Measurements from ENCODE around the gene ABHD17A.
A peak's percentile ranks its signal among the peaks of the same experiment; 100 is the strongest.

Gene ABHD17A

GRCh38 chr19:1851654-1852580 is 33.4 kb downstream of the ABHD17A start:
- Histone ChIP-seq H3K9me3 (ENCODE audit: control insufficient read depth, insufficient read depth, low read length) (no peaks in the 10 kb centered on the region), H3K36me3 (ENCODE audit: insufficient read depth, low read length) (no peaks in the 10 kb centered on the region), H3K4me1 (ENCODE audit: insufficient read depth, low read length) (peaks cover 12% of the 10 kb centered on the region; the same call in 1 of the 2 replicates), H3K9ac (ENCODE audit: low read depth, low read length) (peak overlapping the region; percentile 25; the same call in 1 of the 2 replicates)

GRCh38 chr19:1850809-1851653 is 34.3 kb downstream of the ABHD17A start:
- H3K4me1 ChIP-seq (ENCODE audit: insufficient read depth, low read length), result peaks cover 12% of the 10 kb centered on the region; the same call in 1 of the 2 replicates
- peak overlapping the region; percentile 25; the same call in 1 of the 2 replicates for H3K9ac ChIP-seq (ENCODE audit: low read depth, low read length)
- no peaks in the 10 kb centered on the region for H3K36me3 ChIP-seq (ENCODE audit: insufficient read depth, low read length)
- no peaks in the 10 kb centered on the region for H3K9me3 ChIP-seq (ENCODE audit: control insufficient read depth, insufficient read depth, low read length)

GRCh38 chr19:1849886-1850398 is 35.4 kb downstream of the ABHD17A start:
- no peaks in the 10 kb centered on the region for H3K36me3 ChIP-seq (ENCODE audit: insufficient read depth, low read length)
- peaks cover 10% of the 10 kb centered on the region; the same call in 1 of the 2 replicates for H3K4me1 ChIP-seq (ENCODE audit: insufficient read depth, low read length)
- H3K9me3 ChIP-seq (ENCODE audit: control insufficient read depth, insufficient read depth, low read length), result no peaks in the 10 kb centered on the region
- no peak overlapping the region for H3K9ac ChIP-seq (ENCODE audit: low read depth, low read length)

- peaks cover 10% of the 10 kb centered on the region; the same call in 1 of the 2 replicates for H3K4me1 ChIP-seq (ENCODE audit: insufficient read depth, low read length)
- H3K9ac ChIP-seq (ENCODE audit: low read depth, low read length), result peak overlapping the region; percentile 96; the same call in 1 of the 2 replicates
- no peaks in the 10 kb centered on the region for H3K9me3 ChIP-seq (ENCODE audit: control insufficient read depth, insufficient read depth, low read length)
- H3K36me3 ChIP-seq (ENCODE audit: insufficient read depth, low read length), result no peaks in the 10 kb centered on the region
Measured at GRCh38 chr19:1849132-1849474, 36.2 kb downstream of the ABHD17A start.

- no peaks in the 10 kb centered on the region for H3K36me3 ChIP-seq (ENCODE audit: insufficient read depth, low read length)
- H3K4me1 ChIP-seq (ENCODE audit: insufficient read depth, low read length), result peaks cover 8% of the 10 kb centered on the region; the same call in 1 of the 2 replicates
- peak within 1 kb of the TSS; percentile 96 for H3K9ac ChIP-seq (ENCODE audit: low read depth, low read length)
- no peaks in the 10 kb centered on the region for H3K9me3 ChIP-seq (ENCODE audit: control insufficient read depth, insufficient read depth, low read length)
Measured at GRCh38 chr19:1848399-1849131, 36.7 kb downstream of the ABHD17A start, which contains the start of gene REXO1. REXO1 (minus strand) TSS chr19:1848483; CDS start chr19:1848358, 125 bp downstream.

GRCh38 chr19:1847684-1848398 is 37.5 kb downstream of the ABHD17A start:
- peaks cover 3% of the 10 kb centered on the region; the same call in 1 of the 2 replicates for H3K4me1 ChIP-seq (ENCODE audit: insufficient read depth, low read length)
- H3K9me3 ChIP-seq (ENCODE audit: control insufficient read depth, insufficient read depth, low read length), result no peaks in the 10 kb centered on the region
- no peaks in the 10 kb centered on the region for H3K36me3 ChIP-seq (ENCODE audit: insufficient read depth, low read length)
- H3K9ac ChIP-seq (ENCODE audit: low read depth, low read length), result peak overlapping the region; percentile 96

GRCh38 chr19:1847348-1847683 is 38.0 kb downstream of the ABHD17A start:
- H3K36me3 ChIP-seq (ENCODE audit: insufficient read depth, low read length), result no peaks in the 10 kb centered on the region
- peak overlapping the region; percentile 96 for H3K9ac ChIP-seq (ENCODE audit: low read depth, low read length)
- no peaks in the 10 kb centered on the region for H3K9me3 ChIP-seq (ENCODE audit: control insufficient read depth, insufficient read depth, low read length)
- no peaks in the 10 kb centered on the region for H3K4me1 ChIP-seq (ENCODE audit: insufficient read depth, low read length)

GRCh38 chr19:1846517-1847204 is 38.6 kb downstream of the ABHD17A start:
- H3K9ac ChIP-seq (ENCODE audit: low read depth, low read length), result peak overlapping the region; percentile 96; the same call in 1 of the 2 replicates
- no peaks in the 10 kb centered on the region for H3K9me3 ChIP-seq (ENCODE audit: control insufficient read depth, insufficient read depth, low read length)
- H3K4me1 ChIP-seq (ENCODE audit: insufficient read depth, low read length), result no peaks in the 10 kb centered on the region
- no peaks in the 10 kb centered on the region for H3K36me3 ChIP-seq (ENCODE audit: insufficient read depth, low read length)

- H3K9ac ChIP-seq (ENCODE audit: low read depth, low read length), result no peak overlapping the region
- H3K4me1 ChIP-seq (ENCODE audit: insufficient read depth, low read length), result no peaks in the 10 kb centered on the region
Measured at GRCh38 chr19:1845642-1846041, 39.7 kb downstream of the ABHD17A start.

GRCh38 chr19:1845125-1845515 is 40.2 kb downstream of the ABHD17A start:
- H3K9ac ChIP-seq (ENCODE audit: low read depth, low read length), result no peak overlapping the region
- no peaks in the 10 kb centered on the region for H3K4me1 ChIP-seq (ENCODE audit: insufficient read depth, low read length)
- H3K9me3 ChIP-seq (ENCODE audit: control insufficient read depth, insufficient read depth, low read length), result no peaks in the 10 kb centered on the region
- no peaks in the 10 kb centered on the region for H3K36me3 ChIP-seq (ENCODE audit: insufficient read depth, low read length)

More at GRCh38 chr19:1845642-1846041, 39.7 kb downstream of the ABHD17A start:
- Histone ChIP-seq H3K9me3 (ENCODE audit: control insufficient read depth, insufficient read depth, low read length) (no peaks in the 10 kb centered on the region), H3K36me3 (ENCODE audit: insufficient read depth, low read length) (no peaks in the 10 kb centered on the region)

- Histone ChIP-seq H3K4me1 (ENCODE audit: insufficient read depth, low read length) (no peaks in the 10 kb centered on the region), H3K9me3 (ENCODE audit: control insufficient read depth, insufficient read depth, low read length) (no peaks in the 10 kb centered on the region), H3K9ac (ENCODE audit: low read depth, low read length) (no peak overlapping the region), H3K36me3 (ENCODE audit: insufficient read depth, low read length) (no peaks in the 10 kb centered on the region)
Measured at GRCh38 chr19:1844513-1845124, 40.7 kb downstream of the ABHD17A start.

- no peak overlapping the region for H3K9ac ChIP-seq (ENCODE audit: low read depth, low read length)
- no peaks in the 10 kb centered on the region for H3K9me3 ChIP-seq (ENCODE audit: control insufficient read depth, insufficient read depth, low read length)
- no peaks in the 10 kb centered on the region for H3K36me3 ChIP-seq (ENCODE audit: insufficient read depth, low read length)
- no peaks in the 10 kb centered on the region for H3K4me1 ChIP-seq (ENCODE audit: insufficient read depth, low read length)
Measured at GRCh38 chr19:1843646-1844394, 41.5 kb downstream of the ABHD17A start.

All from ES-I3 (cell line).